HG02840 (cell line): ENCODE measurements around the gene DLG1.

ENCODE experiments used
- ATAC-seq: cut with Tn5 transposase; IDR thresholded peaks from one replicate; pipeline ENCODE4 v1.9.1; 2021; ENCODE audit warnings: mild to moderate bottlenecking, moderate library complexity, moderate number of reproducible peaks; ENCODE audit not compliant: unreplicated experiment, low FRiP score

Gene DLG1

DNA sequence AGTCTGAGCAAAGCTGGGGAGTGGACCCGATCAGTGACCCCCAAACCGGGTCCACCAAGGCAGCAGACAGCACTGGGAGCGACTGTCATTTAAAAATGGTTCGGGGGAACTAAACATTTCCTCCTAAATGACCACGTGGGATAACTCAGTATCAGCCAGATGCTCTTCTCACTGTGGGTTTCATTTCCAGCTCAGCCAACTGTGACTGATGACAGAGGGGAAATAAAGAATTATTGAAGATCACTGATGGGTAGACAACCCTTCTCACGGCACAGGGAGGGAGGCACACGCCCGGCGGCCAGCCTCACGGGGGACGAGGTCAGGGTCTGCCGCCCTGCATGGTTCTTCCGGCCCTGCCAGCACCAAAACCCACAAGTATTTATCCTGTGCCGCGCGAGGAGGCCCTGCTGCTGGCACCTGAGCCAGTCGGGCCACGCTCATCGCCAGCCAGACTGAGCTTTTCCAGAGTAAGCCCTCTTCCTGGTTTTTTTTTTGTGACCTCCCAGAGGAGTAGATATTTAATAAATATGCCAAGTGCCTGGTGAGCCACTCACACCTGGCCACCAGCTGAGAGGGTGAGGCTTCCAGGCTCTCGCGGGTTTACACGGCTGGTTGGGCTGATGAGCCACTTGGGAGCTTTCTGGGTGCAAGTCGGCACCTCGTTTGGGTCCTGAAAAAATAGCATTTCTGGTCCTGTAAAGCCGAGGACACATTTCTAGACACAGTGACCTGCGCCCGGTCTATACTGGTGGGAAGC is 275.0 kb downstream of the DLG1 start:
- ATAC-seq = no peak

DNA sequence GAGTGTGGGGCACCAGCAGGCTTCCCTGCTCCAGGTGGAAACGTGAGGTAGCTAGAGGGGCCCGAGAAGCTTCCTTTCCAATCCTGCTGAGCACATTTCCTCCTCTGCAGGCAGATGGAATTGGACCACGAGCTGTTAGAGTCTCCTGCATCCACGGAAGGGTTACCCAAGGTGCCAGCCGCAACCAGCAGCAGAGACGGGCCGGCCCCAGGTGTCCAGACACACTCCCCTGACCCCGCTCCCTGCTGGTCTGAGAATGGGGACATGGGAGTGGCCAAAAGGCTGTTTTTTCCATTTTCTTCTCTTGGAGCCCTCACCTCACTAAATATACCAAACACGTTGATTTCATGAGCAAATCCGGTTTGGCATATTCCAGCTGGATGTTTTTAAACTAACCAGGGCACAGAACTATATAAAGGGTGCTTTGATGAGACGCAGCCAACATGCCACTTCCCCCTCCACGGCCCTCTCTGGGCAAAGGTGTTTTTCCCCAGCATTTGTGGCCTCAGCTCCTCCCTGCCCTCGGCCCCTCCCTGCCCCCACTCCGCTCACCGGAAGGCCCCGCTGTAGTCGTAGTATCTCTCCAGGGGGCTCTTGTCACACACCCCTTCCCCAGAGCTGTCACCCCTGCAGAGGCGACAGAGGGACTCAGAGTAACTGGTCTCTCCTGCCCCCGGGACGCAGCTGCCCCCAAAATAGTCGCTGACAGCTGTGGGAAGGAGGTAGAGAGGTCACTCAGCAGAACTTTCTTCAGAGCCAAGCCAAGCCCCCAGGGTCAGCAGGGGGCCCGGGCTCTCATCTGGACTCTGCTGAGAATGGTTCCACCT is 275.8 kb downstream of the DLG1 start:
- no peak for ATAC-seq

DNA sequence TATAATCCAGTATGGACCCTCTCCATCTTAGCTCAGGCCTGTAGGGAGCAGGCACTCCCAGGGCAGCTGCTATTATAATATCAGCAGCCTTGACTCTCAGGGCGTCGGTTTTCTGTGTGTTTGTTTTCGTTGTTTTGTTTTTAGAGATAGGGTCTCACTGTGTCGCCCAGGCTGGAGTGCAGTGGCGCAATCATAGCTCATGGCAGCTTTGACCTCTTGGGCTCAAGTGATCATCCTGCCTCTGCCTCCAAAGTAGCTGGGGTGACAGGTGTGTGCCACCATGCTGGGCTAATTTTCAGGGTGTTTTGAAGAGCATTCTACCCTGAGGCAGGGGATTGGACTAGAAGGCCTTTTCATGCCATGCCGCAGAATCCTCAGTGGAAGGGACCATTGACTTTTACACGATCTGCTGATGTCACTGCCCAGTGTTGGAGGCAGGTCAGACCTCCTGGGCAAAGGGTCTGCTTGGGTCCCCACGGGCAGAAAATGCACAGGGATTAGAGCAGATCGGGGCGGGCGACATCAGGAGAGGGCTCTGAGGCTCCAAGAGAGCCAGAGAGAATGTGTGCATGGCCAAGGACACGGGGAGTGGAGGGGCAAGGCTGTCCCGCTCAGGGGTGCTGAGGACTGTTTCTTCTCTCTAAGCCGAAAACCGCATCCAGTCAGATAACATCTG is 276.5 kb downstream of the DLG1 start:
- ATAC-seq = no peak

DNA sequence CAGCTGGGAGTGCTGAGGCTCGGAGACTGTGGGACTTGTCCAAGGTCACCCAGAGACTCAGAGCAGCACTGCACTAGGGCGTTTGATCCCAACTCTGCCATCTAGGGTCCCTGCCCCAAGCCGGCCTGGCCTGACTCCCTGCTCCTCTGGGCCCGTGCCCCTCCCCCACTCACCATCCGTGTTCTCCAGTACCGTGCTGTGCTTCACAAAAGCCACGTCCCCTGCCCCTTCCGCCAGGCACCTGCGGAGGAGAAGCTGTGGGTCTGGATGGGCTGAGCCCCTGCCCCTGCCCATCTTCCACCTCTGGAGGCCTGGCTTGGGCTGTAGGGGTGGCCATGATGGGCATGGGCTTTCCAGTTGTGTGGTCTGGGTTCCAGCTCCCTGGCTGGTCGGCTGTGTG is 277.2 kb downstream of the DLG1 start:
- ATAC-seq = no peak

DNA sequence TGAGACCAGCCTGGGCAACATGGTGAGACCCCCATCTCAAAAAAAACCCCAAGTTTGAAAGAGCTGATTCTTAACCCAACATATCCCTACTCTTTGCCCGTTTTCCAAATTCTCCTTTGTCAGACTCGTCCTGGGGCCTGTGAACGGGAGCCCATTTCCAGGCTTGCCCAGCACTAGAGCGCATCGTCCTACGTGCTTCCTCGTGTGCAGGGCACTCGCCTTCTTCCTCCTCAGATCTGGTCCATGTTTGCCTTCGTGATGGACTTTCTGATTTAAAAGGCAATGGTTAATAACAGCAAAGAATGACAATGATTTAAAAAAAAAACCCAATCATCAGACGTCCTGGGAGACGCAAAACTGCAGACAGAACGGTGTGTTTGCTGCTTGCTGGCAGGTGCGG is 278.9 kb downstream of the DLG1 start:
- no peak for ATAC-seq

DNA sequence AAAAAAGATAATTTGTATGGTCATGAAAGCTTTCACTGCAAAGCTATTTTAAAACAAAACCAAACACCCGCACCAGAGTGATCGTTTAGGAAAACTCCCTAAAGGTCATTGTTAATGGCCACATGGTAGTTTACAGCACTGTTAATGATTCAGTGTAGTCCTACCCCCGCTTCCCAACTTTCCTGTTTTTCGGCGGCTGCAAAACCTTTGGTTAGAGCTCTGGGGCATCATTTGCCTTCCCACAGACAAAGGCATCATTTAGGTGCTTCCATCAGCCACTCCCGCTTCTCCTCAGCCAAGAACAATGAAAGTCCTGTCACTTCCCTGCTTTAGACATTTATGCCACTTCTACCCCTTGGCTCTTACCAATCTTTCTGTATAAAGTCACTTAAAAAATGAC is 279.4 kb downstream of the DLG1 start:
- no peak for ATAC-seq

DNA sequence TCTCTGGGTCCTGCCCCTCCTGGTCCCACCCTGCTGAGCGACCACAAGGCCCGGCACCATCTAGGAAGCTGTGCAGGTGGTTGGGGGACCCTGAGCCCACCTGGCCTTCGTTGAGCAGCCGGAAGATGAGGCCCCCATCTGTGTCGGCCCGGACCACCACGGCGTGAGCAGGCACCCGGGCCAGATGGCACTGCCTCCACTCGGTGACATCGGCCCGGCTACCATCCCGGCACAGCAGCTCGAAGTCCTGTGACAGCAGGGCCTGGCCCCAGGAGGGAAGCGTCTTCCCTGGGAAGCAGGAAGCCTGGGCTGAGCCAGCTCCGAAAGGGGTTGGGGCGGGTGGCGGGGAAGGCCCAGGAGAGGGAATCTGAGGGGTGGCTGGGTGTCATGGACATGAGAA is 281.4 kb downstream of the DLG1 start:
- no peak for ATAC-seq

DNA sequence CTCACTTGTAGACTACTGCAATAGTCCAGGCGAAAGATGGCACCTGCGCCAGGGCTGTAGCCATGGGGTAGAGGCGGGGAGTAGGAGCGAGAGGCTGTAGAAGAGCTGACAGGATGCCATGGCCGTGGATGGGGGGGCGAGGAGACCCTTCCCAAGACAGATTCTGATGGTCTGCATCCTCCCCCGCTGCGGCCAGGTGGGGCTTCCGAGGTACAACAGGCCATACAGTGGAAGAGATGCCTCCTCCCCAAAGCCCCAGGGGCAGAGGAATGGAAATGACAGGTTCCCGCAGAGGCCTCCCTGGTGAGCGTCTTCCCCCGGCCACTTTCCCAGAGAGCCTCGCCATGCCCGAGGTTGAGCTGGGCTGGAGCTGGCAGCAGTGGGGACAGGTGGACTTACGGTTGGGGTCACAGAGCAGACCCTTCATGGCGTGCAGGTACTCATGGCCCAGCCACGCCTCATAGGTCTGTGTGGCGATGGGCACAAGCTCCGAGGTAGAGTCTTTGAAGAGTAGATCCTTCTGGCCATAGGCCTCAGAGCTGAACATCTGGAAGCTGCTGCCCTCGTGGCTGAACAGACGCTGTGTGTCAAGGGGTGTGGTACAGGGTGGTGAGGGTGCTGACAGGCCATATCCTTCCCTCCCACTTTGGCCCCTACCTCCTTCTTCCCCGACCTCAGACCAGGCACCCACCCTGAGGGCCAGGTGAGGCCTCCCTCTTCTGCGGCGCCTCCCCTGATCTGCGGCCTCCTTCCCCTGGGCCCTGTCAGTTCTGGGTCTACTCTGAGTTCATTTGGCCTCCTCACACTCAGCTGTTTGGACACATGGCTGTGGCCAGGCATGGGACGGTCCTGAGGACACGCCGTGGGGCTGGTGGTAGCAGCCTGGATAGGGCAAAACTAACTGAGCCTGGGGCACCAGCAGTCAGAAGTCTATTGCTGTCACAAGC is 282.3 kb downstream of the DLG1 start:
- ATAC-seq = no peak

DNA sequence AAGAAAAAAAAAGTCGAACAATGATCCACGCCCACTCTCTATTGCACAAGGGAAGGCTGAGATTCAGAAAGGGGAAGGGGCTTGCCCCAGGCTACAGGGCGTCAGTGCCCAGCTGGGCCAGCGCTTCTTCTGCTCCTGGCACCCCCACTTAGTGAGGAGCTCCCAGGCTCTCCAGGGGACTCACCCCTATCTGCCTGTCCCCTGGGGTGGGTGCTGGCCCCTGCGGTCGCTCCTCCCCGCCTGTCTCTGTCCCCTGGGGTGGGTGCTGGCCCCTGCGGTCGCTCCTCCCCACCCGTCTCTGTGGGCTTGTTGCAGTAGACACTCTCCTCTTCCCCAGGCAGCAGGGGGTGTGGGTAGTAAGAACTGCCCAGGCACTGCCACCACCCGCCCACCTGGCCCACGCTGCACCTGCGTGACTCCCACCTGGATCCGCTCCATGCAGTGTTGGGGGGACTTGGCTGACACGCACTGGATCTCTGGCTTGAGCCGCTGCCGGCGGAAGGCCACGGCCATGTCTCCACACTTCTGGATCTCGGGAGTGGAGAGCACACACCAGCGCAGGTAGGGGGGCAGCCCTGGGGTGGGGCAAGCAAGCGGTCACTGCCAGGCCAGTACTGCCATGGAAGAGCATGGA is 283.4 kb downstream of the DLG1 start:
- ATAC-seq = no peak

DNA sequence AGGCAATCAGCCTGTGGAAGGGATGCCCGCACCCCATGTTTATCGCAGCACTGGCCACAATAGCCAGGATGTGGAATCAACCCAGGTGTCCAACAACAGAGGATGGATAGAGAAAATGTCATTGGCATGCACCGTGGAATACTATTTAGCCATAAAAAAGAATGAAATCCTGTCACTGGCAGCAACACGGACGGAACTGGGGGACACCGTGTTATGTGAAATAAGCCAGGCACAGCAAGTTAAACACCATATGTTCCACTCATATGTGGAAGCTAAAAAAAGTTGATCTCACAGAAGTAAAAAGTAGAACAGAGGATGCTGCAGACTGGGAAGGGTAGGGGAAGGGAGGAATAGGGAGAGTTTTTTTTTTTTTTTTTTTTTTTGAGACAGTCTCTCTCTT is 284.4 kb downstream of the DLG1 start:
- ATAC-seq = no peak

DNA sequence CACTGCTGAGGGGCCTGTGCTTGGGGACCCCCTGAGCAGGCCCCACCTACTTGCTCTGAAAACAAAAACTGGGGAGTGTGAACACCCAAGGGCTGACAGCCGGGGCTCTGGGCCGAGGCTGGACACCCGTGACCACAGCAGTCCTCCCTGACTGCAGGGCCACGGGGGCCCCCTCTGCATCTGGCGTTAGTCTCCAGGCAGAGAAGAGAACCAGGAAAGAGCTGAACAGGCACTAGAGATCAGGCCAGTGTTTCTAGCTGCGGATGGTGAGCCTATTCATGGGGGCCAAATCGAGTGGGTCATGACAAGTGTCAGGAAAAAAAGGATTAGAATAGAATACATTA is 285.9 kb downstream of the DLG1 start:
- ATAC-seq = no peak

DNA sequence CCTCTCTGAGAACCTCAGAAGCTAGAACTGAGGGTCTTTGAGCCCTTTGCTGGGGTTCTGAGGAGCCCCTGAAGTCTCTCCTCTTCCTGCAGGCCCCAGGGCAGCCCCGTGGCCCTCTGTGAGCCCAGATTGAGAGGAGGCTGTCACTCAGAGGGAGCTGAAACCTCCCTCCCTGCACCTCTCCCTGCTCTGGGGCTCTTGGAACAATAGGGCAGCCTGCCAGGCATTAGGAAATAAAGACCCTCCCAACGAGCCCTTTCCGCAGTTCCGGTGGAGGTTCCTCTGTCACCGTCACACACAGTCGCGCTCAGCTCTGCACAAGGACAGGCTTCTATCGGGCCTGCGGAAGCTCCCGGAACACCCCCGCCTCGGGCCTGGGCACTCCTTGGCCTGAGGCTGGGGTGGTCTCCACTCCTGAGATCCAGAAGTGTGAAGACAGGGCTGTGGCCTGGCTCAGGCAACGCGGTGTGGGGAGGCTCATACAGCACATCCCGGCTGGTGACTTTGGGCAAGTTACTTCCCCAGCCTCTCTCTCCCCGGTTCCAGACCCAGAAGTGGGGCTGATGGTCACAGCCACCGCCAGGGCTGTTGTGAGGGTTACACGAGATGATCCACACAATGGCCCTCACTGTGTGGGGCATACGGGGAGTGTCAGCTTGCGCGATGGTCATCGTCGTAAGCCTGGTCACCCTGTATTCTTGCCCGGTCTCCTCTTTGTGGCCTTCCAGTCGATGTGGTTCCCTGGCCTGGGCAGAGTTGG is 286.5 kb downstream of the DLG1 start:
- ATAC-seq = no peak

DNA sequence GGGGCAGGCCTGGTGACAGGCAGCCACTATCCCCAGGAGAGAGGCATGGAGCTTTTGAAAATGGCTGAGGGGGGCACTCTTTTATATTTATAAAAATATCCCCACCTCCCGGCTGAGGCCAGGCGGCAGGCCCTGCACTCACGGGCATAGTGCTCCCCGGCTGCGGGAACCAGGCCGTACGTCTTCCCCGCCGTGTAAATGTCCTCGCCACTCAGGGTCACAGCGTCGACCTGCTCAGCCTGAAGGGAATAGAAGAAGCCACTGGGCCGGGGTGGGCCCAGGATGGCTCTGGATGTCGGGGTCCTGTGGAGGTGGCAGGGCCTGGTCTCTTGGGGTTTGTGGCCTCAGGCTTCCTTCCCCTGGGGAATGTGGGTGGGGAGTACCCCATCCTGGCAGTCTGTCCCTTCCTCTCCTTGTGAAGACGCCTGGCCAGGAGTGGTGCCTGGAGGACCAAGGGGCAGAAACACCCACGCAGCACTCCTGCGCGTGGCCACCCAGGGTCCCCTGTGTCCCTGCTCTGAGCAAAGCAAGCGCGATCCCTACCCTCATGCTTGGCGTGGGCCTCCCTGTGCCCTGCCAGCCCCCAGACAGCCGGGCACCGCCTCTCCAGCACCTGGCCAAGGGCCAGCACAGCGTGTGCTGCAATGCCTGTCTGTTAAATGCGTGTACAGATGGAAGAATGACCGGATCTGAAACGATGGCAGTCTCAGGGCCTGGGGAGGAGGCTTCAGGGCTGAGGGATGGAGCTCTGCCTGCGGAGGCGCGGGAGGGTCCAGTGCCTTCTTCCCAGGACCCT is 287.7 kb downstream of the DLG1 start:
- no peak for ATAC-seq

DNA sequence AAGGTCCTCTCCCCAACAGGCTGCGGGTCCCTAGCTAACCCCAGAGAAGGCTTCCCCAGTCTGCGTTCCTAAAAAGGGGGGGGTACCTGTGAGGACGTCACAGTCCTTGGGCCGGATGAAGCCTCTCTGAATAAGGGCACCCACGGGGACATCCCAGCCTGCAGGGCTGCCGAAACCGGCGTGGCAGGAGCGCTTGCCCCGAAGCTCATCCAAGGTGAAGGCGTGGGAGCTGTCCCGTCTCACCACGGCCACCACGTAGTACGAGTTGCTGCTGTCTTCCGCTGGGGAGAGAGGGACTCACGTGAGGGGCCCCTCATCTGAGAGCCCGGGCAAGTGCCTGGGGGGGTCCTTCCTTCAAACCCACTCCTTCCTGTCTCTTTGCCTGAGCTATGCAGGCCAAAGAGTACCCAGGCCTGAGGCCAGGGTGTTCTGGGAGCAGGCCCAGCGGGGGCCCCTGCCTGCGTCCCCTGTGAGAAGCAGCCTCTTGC is 288.8 kb downstream of the DLG1 start:
- ATAC-seq = no peak

DNA sequence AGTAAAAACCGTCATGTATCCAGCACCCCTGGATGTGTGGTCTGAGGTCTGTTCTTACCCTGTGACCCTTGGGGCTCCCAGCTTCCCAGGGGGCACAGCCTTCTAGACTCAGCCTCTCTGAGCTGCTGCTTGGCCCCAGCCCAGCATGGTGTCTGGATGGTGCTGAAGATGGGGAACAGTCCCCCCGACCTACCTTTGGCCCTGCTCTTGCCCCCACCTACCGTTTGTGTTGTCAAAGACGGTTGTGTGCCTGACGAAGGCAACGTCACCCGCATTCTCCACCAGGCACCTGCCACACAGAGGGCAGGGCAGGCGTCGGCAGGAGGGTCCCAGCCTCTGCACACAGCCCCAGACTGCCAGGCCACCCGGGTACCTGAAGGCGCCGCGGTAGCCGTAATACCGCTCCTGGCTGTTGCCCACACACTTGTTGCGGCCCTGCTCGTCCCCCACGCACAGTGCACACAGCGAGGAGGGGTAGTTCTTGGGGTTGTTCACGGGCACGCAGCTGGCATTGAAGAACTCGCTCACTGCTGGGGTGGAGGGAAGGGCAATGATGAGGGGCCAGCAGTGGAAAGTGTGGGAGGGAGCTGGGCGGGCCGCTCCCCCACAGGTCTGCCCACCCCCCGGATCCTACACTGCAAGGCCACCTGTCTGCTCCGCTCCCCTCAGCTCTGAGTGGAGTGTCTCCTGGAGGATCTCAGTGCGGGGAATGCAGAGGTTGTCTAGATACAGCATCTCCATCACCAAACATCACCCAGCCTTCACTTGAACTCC is 289.8 kb downstream of the DLG1 start:
- no peak for ATAC-seq

DNA sequence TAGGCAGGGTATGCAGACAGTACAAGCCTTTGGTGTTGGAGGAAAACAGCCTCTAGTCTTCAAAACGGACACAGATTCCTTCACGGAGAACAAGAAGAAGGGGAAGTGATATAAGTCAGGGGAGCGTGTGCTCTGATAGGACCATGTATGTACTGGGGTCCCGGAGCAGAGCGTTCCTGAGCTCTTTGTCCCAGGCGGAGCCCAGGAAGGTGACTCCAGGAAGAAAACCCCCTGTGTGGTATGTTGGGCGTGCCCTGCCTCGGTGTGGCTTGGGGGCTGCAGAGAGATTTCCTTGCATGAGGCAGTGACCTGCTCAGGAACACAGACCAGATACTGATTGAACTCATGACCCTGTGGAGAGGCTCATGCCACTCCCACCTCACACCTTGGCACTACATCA is 290.5 kb downstream of the DLG1 start:
- ATAC-seq = no peak

DNA sequence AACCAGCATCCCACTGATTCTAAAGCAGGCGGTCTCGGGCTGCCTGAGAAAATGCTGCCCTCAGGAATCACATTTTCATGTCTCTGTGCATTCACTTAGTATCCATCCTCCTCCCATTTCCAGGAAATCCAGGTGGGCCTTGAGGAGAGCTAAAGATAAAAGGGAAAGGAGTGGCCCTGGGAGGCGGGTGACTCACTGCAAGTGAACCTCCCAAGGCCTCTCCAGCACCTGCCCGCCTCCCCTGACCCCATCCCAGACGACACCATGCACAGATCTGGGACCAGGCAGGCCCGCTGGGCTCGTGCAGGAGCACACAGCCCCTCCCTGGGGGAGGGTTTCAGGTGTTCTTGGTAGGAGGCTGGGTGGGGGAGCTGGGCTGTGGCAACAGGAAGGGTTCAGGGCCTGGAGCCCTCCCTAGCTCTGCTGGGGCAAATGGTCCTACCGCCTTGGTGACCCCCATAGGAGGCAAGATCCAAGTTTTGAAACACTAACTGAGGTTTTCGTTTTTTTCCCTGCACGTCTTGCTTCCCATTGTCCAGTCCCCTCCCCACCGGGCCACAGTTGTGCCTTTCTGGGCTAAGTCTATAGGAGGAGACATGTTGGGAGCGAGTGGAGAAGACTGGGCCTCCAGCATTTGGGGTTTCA is 291.0 kb downstream of the DLG1 start:
- no peak for ATAC-seq
